Neutrophil (primary cell): ENCODE measurements around the gene IL1A.

ENCODE experiments used
- H3K27ac ChIP-seq: fragments of 200-600 bp; sonication (generic); 2 replicates; pipeline ENCODE4 v1.5.1; 2016; ENCODE audit warnings: mild to moderate bottlenecking, moderate library complexity
- H3K27me3 ChIP-seq: fragments of 200-600 bp; sonication (generic); 2 replicates; pipeline ENCODE4 v1.6.0; 2016; ENCODE audit warnings: mild to moderate bottlenecking
- H3K36me3 ChIP-seq: fragments of 200-600 bp; sonication (generic); 2 replicates; pipeline ENCODE4 v1.5.1; 2017
- H3K4me1 ChIP-seq, 2 experiments: fragments of 200-600 bp in 1 of 2; sonication (generic) in 1 of 2; 1 replicate in 1 of 2; 2 replicates in 1 of 2; pipeline versions ENCODE4 v1.5.1 to v1.6.1; 2013 to 2016; ENCODE audit warnings: low read depth in 1 of 2, low read length in 1 of 2, mild to moderate bottlenecking in 1 of 2, moderate library complexity in 1 of 2; ENCODE audit not compliant: control insufficient read depth in 1 of 2, insufficient read depth in 1 of 2
- H3K4me3 ChIP-seq, 2 experiments: fragments of 200-600 bp in 1 of 2; sonication (generic) in 1 of 2; 1 replicate in 1 of 2; 2 replicates in 1 of 2; pipeline ENCODE4 v1.5.1; 2013 to 2016; ENCODE audit warnings: low read depth in 1 of 2, low read length in 1 of 2, mild to moderate bottlenecking in 1 of 2, moderate library complexity in 1 of 2
- H3K9me3 ChIP-seq: fragments of 200-600 bp; sonication (generic); 2 replicates; pipeline ENCODE4 v1.5.1; 2016
- CTCF ChIP-seq: fragments of 200-600 bp; sonication (generic); IDR thresholded peaks from 2 replicates; pipeline ENCODE4 v1.5.1; 2016; ENCODE audit warnings: antibody characterized with exemption

Gene IL1A

DNA sequence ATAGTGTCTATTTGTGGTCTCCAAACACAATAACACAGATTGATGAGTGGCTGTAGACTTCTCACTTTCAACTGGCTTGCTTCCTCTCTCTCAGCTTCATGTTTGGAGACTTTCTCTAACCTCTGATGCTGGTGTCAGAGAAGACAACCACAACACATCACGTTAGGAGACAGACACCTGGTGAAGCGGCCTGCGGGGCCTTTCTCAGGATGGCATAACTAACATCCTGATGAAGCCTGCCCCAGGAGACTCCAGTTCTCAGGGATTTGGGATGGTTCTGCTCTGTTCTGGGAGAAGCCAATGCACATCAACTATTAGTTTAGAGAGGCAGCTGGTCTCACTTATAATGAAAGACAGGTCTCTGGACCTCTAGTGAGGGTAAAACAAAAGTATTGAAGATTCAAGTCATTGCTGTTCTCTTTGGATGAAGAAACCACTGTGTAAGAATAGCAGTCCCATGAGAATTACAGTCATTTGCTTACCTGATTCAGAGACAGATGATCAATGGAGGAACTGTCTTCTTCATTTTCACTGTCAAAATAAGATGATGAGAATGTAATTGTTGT is 2.0 kb downstream of the IL1A start:
- TF ChIP-seq CTCF = no peak
- Histone ChIP-seq H3K36me3 (no peaks in the 10 kb centered on the region), H3K4me1 (peaks cover 28 to 35% of the 10 kb centered on the region in 2 experiments), H3K27me3 (peaks cover 6% of the 10 kb centered on the region), H3K9me3 (no peaks in the 10 kb centered on the region), H3K4me3 (no peak overlapping the region), H3K27ac (no peak overlapping the region)

DNA sequence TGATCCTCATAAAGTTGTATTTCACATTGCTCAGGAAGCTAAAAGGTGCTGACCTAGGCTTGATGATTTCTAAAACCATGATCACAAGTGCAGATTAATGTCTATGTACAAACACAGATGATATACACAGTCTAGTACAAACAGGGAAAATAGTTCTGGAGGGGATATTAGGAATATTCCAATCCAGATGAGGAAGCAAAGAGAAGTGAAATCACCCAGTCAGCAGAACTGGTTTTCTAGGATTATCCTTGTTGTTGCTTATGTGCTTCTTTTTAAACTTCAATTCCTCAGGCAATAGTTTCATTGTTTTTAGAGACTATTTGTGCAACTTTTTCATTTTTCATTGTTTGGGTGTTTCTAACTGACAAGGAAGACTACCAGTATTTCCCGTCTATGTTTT is 4.7 kb downstream of the IL1A start:
- Histone ChIP-seq H3K4me3 (no peak overlapping the region), H3K9me3 (no peaks in the 10 kb centered on the region), H3K27ac (no peak overlapping the region), H3K27me3 (peaks cover 12% of the 10 kb centered on the region), H3K36me3 (no peaks in the 10 kb centered on the region), H3K4me1 (peaks cover 6 to 8% of the 10 kb centered on the region in 2 experiments)
- no peak for TF ChIP-seq CTCF

GRCh38 chr2:112777036-112777435 is 7.3 kb downstream of the IL1A start:
- H3K27ac ChIP-seq = no peak overlapping the region

DNA sequence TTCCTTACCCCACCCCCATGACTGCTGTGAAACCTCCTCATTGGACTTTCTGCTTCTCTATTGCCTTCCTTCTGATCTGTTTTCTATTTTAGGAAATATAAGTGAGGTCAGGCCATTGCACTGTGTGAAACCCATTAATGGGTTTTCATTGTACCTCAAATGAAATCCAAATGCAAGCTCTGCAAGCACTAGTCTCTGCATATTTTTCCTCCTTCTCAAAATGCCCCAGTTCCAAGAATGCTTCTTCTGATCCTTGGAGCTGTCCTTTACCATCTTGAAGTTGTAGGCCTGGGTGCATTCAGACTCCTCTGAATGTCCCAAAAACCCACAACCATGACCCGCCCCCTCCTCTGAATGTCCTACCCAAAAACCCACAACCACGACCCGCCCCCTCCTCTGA is 8.2 kb downstream of the IL1A start:
- no peak for TF ChIP-seq CTCF
- no peaks in the 10 kb centered on the region for H3K36me3 ChIP-seq

More at GRCh38 chr2:112777036-112777435, 7.3 kb downstream of the IL1A start:
- Histone ChIP-seq H3K27me3 (peaks cover 12% of the 10 kb centered on the region), H3K4me1 (peaks cover 9 to 11% of the 10 kb centered on the region in 2 experiments), H3K4me3 (no peak overlapping the region), H3K36me3 (no peaks in the 10 kb centered on the region), H3K9me3 (no peaks in the 10 kb centered on the region)
- TF ChIP-seq CTCF = no peak

DNA sequence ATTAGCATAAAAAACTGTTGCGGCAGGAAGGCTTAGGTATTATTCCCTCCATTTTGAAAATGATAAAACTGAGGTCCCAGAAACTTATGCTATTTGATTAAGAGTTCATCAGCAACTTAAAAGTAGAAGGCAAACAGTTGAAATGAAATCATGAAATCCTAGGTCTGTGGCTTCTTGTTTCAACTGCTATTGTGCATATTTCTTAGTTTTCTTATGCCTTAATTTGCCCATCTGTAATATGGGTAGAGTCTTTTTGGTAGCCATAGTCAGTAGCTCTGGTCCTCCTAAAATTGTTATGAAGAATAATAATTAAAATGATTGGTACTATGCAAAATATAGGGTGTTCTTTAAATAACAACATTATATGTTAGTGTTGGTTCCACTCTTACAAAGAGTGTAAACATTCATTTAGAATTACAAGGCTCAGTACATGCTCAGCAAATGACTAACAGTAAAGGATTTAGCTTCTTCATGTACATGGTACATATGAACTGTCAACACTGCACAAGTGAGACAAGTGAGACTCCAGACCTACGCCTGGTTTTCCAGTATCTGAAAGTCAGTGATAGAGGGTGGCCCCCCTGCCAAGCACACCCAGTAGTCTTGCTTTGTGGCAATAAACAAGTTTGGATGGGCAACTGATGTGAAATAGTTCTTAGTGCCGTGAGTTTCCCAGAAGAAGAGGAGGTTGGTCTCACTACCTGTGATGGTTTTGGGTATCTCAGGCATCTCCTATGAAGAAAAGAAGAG is 9.6 kb downstream of the IL1A start:
- H3K27me3 ChIP-seq = peaks cover 12% of the 10 kb centered on the region
- TF ChIP-seq CTCF = no peak
- H3K4me1 ChIP-seq = peaks cover 9 to 16% of the 10 kb centered on the region in 2 experiments
- no peaks in the 10 kb centered on the region for H3K36me3 ChIP-seq
- no peaks in the 10 kb centered on the region for H3K9me3 ChIP-seq
- H3K27ac ChIP-seq = no peak overlapping the region
- H3K4me3 ChIP-seq = no peak overlapping the region

More for the DNA sequence above, 8.2 kb downstream of the IL1A start:
- Histone ChIP-seq H3K27me3 (peaks cover 12% of the 10 kb centered on the region), H3K9me3 (no peaks in the 10 kb centered on the region), H3K4me1 (peaks cover 9 to 16% of the 10 kb centered on the region in 2 experiments), H3K4me3 (no peak overlapping the region), H3K27ac (no peak overlapping the region)
